ENCODE results near the gene RCOR2. TPM values are rescaled to one million over a fixed set of nuclear protein-coding genes. Genes with fewer than 3 reads are reported as not detected.

RCOR2 gene
- total RNA-seq, 1 experiment from 2014 or later: 77.4 TPM

GRCh38 chr11:63909591-63910506 lies 7.1 kb downstream of the RCOR2 start:
- H3K27me3 Mint-ChIP-seq (ENCODE audit: low read depth): no peaks in the 10 kb centered on the region
- H3K36me3 Mint-ChIP-seq: peaks cover 21% of the 10 kb centered on the region
- H3K9me3 Mint-ChIP-seq: no peaks in the 10 kb centered on the region
- ATAC-seq (peak; percentile 67), DNase-seq (ENCODE audit: low spot score) (peak; percentile 57)
- H3K4me3 Mint-ChIP-seq: peak overlapping the region; percentile 55
- peaks cover 61% of the 10 kb centered on the region for H3K4me1 Mint-ChIP-seq
- H3K27ac Mint-ChIP-seq: peak overlapping the region; percentile 94
- POLR2A ChIA-PET: interaction anchor here (0.6 to 1.6 kb wide), 8 partner anchors 8 to 228 kb away, joined by 3 to 9 read pairs (median 4); partner anchors contain the start of genes MARK2 and ZFTA
- no peak for TF ChIP-seq FOXK1 (CRISPR knock-in tag; IDR thresholded peaks at IDR 0.05)
- TF ChIP-seq EMX1 (CRISPR knock-in tag; IDR thresholded peaks at IDR 0.05): 0 out of 2 replicates have a peak, but pooled peaks have one; percentile 70
- TF ChIP-seq ZSCAN18 (CRISPR knock-in tag; IDR thresholded peaks at IDR 0.05): no peak
- no peak for TF ChIP-seq ZNF423 (CRISPR knock-in tag; IDR thresholded peaks at IDR 0.05)
- TF ChIP-seq PRRX2 (CRISPR knock-in tag; IDR thresholded peaks at IDR 0.05): peak; percentile 82; the same call in 1 of the 2 replicates
- TF ChIP-seq ZNF671 (CRISPR knock-in tag; IDR thresholded peaks at IDR 0.05): no peak
- TF ChIP-seq SMAD3 (CRISPR knock-in tag; IDR thresholded peaks at IDR 0.05; ENCODE audit: borderline replicate concordance): peak; percentile 47; the same call in 1 of the 2 replicates
- no peak for TF ChIP-seq TEAD1 (CRISPR knock-in tag; IDR thresholded peaks at IDR 0.05)
- no peak for TF ChIP-seq ATF6 (CRISPR knock-in tag; IDR thresholded peaks at IDR 0.05)
- TF ChIP-seq AFF4 (CRISPR knock-in tag; IDR thresholded peaks at IDR 0.05; ENCODE audit: borderline replicate concordance): no peak
- no peak for TF ChIP-seq FOXJ3 (CRISPR knock-in tag; IDR thresholded peaks at IDR 0.05; ENCODE audit: borderline replicate concordance)
- no peak for TF ChIP-seq HMGA2 (CRISPR knock-in tag; IDR thresholded peaks at IDR 0.05)
- TF ChIP-seq CBFB (CRISPR knock-in tag; IDR thresholded peaks at IDR 0.05; ENCODE audit: low read depth): no peak
- 0 out of 2 replicates have a peak, but pooled peaks have one; percentile 17 for TF ChIP-seq SP1 (CRISPR knock-in tag; conservative IDR thresholded peaks at IDR 0.05)
- TF ChIP-seq CREB1 (CRISPR knock-in tag; IDR thresholded peaks at IDR 0.05): no peak; the same call in 1 of the 2 replicates
- CTCF ChIA-PET: interaction anchor here (1.0 to 3.4 kb wide), 13 partner anchors 8 to 243 kb away, joined by 3 to 48 read pairs (median 5); partner anchors contain the start of genes MARK2 and ZFTA

- Mint-ChIP-seq H3K27ac (peak overlapping the region; percentile 70), H3K36me3 (peaks cover 14% of the 10 kb centered on the region), H3K9me3 (no peaks in the 10 kb centered on the region), H3K4me3 (0 out of 2 replicates have a peak overlapping the region, but pooled peaks have one; percentile 8), H3K4me1 (peaks cover 59% of the 10 kb centered on the region), H3K27me3 (ENCODE audit: low read depth) (no peaks in the 10 kb centered on the region)
- no peak for ATAC-seq
- no peak for DNase-seq (ENCODE audit: low spot score)
- ChIA-PET CTCF (interaction anchor here (0.5 to 3.4 kb wide), 13 partner anchors 9 to 1979 kb away, joined by 3 to 48 read pairs (median 5); partner anchors contain the start of genes FIBP and MARK2), POLR2A (interaction anchor here (0.6 to 1.6 kb wide), 5 partner anchors 10 to 227 kb away, joined by 3 to 9 read pairs (median 3); no protein-coding TSS in a partner anchor)
- TF ChIP-seq PREB (CRISPR knock-in tag; IDR thresholded peaks at IDR 0.05; ENCODE audit: borderline replicate concordance): no peak
- TF ChIP-seq PRRX2 (CRISPR knock-in tag; IDR thresholded peaks at IDR 0.05): no peak
- no peak for TF ChIP-seq ZNF425 (CRISPR knock-in tag; conservative IDR thresholded peaks at IDR 0.05)
These were observed 8.1 kb downstream of the RCOR2 start for GRCh38 chr11:63908631-63909401.
